ENCODE data around the gene HOXD1. TPM values are rescaled to one million over a fixed set of nuclear protein-coding genes. Genes with fewer than 3 reads are reported as not detected.

The HOXD1 gene
- total RNA-seq, 1 experiment from 2014 or later, result not detected

DNA sequence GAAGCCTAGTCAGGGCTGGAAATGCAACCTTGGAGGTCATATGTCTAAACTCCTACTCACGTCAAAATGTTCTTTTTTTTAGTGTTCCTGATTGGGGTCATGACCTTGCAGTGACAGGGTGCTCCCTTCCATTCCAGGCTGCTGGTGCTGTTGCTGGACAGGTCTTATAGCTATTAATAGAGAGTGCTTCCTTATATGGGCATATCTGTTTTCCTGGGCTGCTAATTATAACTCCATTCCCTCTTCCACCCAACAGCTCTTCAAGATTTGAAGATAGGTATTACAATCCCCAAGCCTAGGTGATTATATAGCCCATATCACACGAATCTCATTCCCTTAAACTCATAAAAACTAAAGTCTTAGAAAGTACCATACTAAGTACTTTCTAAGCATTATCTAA, 18.8 kb upstream of the HOXD1 start:
- intact Hi-C loops (cut with micrococcal nuclease; ENCODE audit: unreplicated experiment), result loop anchor here (10.0 kb wide), 1 partner anchor 155 kb away; no protein-coding TSS in a partner anchor

DNA sequence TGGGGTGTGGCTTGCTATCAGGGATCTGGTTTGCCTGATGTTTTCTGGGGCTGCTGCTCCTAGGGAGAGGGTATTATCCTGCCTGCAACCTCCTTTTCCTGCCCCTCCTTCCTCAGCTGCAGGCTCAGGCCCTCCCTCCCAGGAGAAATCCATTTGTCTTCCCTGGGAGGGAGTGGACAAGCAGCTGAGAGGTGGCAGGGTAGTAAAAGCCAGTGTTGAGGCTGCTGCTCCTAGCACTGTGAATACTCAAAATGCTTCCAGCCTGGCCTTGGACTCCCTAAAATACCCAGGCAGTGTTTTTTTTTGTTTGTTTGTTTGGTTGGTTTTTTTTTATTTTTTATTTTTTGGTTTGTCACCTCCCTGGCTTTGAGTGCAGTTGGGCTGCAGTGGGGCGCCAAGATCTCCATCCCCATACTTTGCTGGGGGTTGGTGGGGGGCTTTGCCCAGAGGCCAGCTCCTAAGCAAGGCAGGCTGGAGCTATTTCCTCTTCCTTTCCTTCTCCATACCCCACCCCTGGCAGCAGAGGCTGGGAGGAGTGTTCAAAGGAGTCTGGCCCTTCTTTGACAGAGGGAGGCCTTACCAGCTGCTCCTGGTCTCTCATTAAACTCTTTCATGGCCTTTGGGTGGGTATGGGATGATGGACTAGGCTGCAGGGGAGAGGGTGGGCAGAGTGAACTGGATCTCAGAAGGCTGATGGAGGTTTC, 17.7 kb upstream of the HOXD1 start:
- Mint-ChIP-seq H3K27me3 (ENCODE audit: unreplicated experiment) (no peaks in the 10 kb centered on the region), H3K36me3 (ENCODE audit: insufficient read depth, unreplicated experiment) (no peaks in the 10 kb centered on the region), H3K4me1 (ENCODE audit: low read depth, unreplicated experiment) (peaks cover 11% of the 10 kb centered on the region), H3K9me3 (ENCODE audit: low read depth, unreplicated experiment) (no peaks in the 10 kb centered on the region), H3K4me3 (ENCODE audit: low read depth, unreplicated experiment) (no peak overlapping the region), H3K27ac (ENCODE audit: unreplicated experiment) (no peak overlapping the region)
- intact Hi-C loops (cut with micrococcal nuclease; ENCODE audit: unreplicated experiment), result loop anchor here (10.0 kb wide), 1 partner anchor 154 kb away; no protein-coding TSS in a partner anchor
- DNase-seq, result no peak
- TF ChIP-seq CTCF (IDR thresholded peaks at IDR 0.05; ENCODE audit: unreplicated experiment), result no peak
- CTCF ChIA-PET, result no interaction called here
- BruUV-seq (replicated peaks), result no TSS peak

More for the DNA sequence above, 18.8 kb upstream of the HOXD1 start:
- BruUV-seq (replicated peaks), result no TSS peak
- Mint-ChIP-seq H3K4me1 (ENCODE audit: low read depth, unreplicated experiment) (peaks cover 11% of the 10 kb centered on the region), H3K27me3 (ENCODE audit: unreplicated experiment) (no peaks in the 10 kb centered on the region), H3K27ac (ENCODE audit: unreplicated experiment) (no peak overlapping the region), H3K4me3 (ENCODE audit: low read depth, unreplicated experiment) (no peak overlapping the region), H3K36me3 (ENCODE audit: insufficient read depth, unreplicated experiment) (no peaks in the 10 kb centered on the region), H3K9me3 (ENCODE audit: low read depth, unreplicated experiment) (no peaks in the 10 kb centered on the region)
- CTCF ChIA-PET, result no interaction called here
- DNase-seq, result no peak
- TF ChIP-seq CTCF (IDR thresholded peaks at IDR 0.05; ENCODE audit: unreplicated experiment), result no peak

DNA sequence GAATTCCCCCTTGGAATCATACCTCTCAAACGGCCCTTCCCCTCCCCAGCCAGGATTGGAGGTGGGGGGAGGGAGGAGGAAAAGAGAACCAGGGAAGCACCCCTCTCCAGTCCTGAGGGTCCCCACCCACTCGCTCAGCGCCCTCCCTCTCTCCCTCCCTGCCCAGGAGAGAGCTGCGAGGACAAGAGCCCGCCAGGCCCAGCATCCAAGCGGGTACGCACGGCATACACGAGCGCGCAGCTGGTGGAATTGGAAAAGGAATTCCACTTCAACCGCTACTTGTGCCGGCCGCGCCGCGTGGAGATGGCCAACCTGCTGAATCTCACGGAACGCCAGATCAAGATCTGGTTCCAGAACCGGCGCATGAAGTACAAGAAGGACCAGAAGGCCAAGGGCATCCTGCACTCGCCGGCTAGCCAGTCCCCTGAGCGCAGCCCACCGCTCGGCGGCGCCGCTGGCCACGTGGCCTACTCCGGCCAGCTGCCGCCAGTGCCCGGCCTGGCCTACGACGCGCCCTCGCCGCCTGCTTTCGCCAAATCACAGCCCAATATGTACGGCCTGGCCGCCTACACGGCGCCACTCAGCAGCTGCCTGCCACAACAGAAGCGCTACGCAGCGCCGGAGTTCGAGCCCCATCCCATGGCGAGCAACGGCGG, 17.0 kb upstream of the HOXD1 start:
- Mint-ChIP-seq H3K36me3 (ENCODE audit: insufficient read depth, unreplicated experiment) (no peaks in the 10 kb centered on the region), H3K27me3 (ENCODE audit: unreplicated experiment) (no peaks in the 10 kb centered on the region), H3K27ac (ENCODE audit: unreplicated experiment) (no peak overlapping the region), H3K4me1 (ENCODE audit: low read depth, unreplicated experiment) (peaks cover 11% of the 10 kb centered on the region), H3K4me3 (ENCODE audit: low read depth, unreplicated experiment) (no peak overlapping the region), H3K9me3 (ENCODE audit: low read depth, unreplicated experiment) (no peaks in the 10 kb centered on the region)
- no peak for DNase-seq
- CTCF ChIA-PET, result no interaction called here
- no TSS peak for BruUV-seq (replicated peaks)
- TF ChIP-seq CTCF (IDR thresholded peaks at IDR 0.05; ENCODE audit: unreplicated experiment), result no peak
- intact Hi-C loops (cut with micrococcal nuclease; ENCODE audit: unreplicated experiment), result loop anchor here (10.0 kb wide), 1 partner anchor 153 kb away; no protein-coding TSS in a partner anchor

GRCh38 chr2:176172007-176172894, 16.2 kb upstream of the HOXD1 start:
- Mint-ChIP-seq H3K27ac (ENCODE audit: unreplicated experiment) (no peak overlapping the region), H3K36me3 (ENCODE audit: insufficient read depth, unreplicated experiment) (no peaks in the 10 kb centered on the region), H3K4me1 (ENCODE audit: low read depth, unreplicated experiment) (peaks cover 11% of the 10 kb centered on the region), H3K9me3 (ENCODE audit: low read depth, unreplicated experiment) (no peaks in the 10 kb centered on the region), H3K27me3 (ENCODE audit: unreplicated experiment) (no peaks in the 10 kb centered on the region), H3K4me3 (ENCODE audit: low read depth, unreplicated experiment) (no peak overlapping the region)
- no TSS peak for BruUV-seq (replicated peaks)
- CTCF ChIA-PET, result no interaction called here
- intact Hi-C loops (cut with micrococcal nuclease; ENCODE audit: unreplicated experiment), result loop anchor here (10.0 kb wide), 1 partner anchor 153 kb away; no protein-coding TSS in a partner anchor
- DNase-seq, result no peak
- TF ChIP-seq CTCF (IDR thresholded peaks at IDR 0.05; ENCODE audit: unreplicated experiment), result no peak
